ENCODE data around the gene CACNB4. TPM values are rescaled to one million over a fixed set of nuclear protein-coding genes. Genes with fewer than 3 reads are reported as not detected.

Gene CACNB4
- total and polyA plus RNA-seq, 2 of the 4 experiments (the other 2 are of a cell fraction): 0.12 to 0.36 TPM

- Histone ChIP-seq H3K9me1 (ENCODE audit: insufficient read depth, low read length) (no peaks in the 10 kb centered on the region), H3K27ac (ENCODE audit: insufficient read depth, low read length) (no peak overlapping the region), H3K9me3 (ENCODE audit: control insufficient read depth, insufficient read depth, low read length) (no peaks in the 10 kb centered on the region), H4K91ac (ENCODE audit: insufficient read depth, low read depth, low read length) (no peak overlapping the region), H4K5ac (ENCODE audit: low read depth, low read length) (no peak overlapping the region), H3K18ac (ENCODE audit: low read depth, low read length) (no peak overlapping the region), H3K4me1 (ENCODE audit: control insufficient read depth, insufficient read depth, low read length) (peaks cover 3% of the 10 kb centered on the region; the same call in 1 of the 2 replicates), H3K79me1 (ENCODE audit: low read depth in 1 of 2, low read length in 2 of 2) (no peaks in the 10 kb centered on the region), H3K4me2 (ENCODE audit: low read depth, low read length) (no peak overlapping the region), H4K8ac (ENCODE audit: low read depth in 2 of 2, low read length in 2 of 2) (no peak overlapping the region), H3K23ac (ENCODE audit: low read depth, low read length) (no peak overlapping the region), H2BK20ac (ENCODE audit: low read depth, low read length) (no peak overlapping the region), H3K56ac (ENCODE audit: extremely low read depth, insufficient read depth, low read length) (no peak overlapping the region), H2BK5ac (ENCODE audit: low read depth, low read length, poor library complexity, severe bottlenecking) (no peak overlapping the region), H3K27me3 (ENCODE audit: control insufficient read depth, insufficient read depth, low read length) (peaks cover 39% of the 10 kb centered on the region), H2AFZ (replicated peaks; ENCODE audit: low read length, poor library complexity) (no peak overlapping the region), H3K4ac (ENCODE audit: low read depth, low read length) (no peak overlapping the region), H2BK15ac (ENCODE audit: low read depth, low read length) (no peak overlapping the region), H2AK9ac (replicated peaks; ENCODE audit: low read depth, low read length, poor library complexity) (no peak overlapping the region), H3K4me3 (ENCODE audit: insufficient read depth, low read depth, low read length) (no peak overlapping the region), H2AK5ac (ENCODE audit: low read depth, low read length) (no peak overlapping the region), H2BK120ac (ENCODE audit: low read depth, low read length) (no peak overlapping the region), H3K14ac (replicated peaks; ENCODE audit: low read depth, low read length) (no peak overlapping the region), H3K36me3 (ENCODE audit: control insufficient read depth, insufficient read depth, low read length) (no peaks in the 10 kb centered on the region), H3K9ac (ENCODE audit: low read depth, low read length) (no peak overlapping the region), H4K20me1 (ENCODE audit: insufficient read depth, low read length) (no peaks in the 10 kb centered on the region)
- dilution Hi-C loops (cut with HindIII; ENCODE audit: low sequenced_read_pairs, unreplicated experiment) (no loop called here), intact Hi-C loops (cut with micrococcal nuclease) (no loop called here), in situ Hi-C loops (cut with MboI; ENCODE audit: low sequenced_read_pairs) (no loop called here)
- no CpG with 5 or more reads among the region's 2 CpGs for WGBS, 2 experiments (ENCODE audit: extremely low coverage in 2 of 2, insufficient read length in 1 of 2)
- CTCF ChIA-PET: no interaction called here
- TF ChIP-seq MXI1 (IDR thresholded peaks at IDR 0.05; ENCODE audit: borderline replicate concordance, low read depth, low read length): no peak
- TF ChIP-seq SMC3 (IDR thresholded peaks at IDR 0.05; ENCODE audit: low read depth, low read length): no peak
- no peak for TF ChIP-seq RFX5 (IDR thresholded peaks at IDR 0.05; ENCODE audit: low read depth, low read length)
- TF ChIP-seq CEBPB (IDR thresholded peaks at IDR 0.05; ENCODE audit: low read depth, low read length): no peak
- TF ChIP-seq USF2 (IDR thresholded peaks at IDR 0.05; ENCODE audit: low read depth, low read length): no peak
- no peak for TF ChIP-seq POLR2A (IDR thresholded peaks at IDR 0.05; ENCODE audit: low read depth, low read length)
- no peak for TF ChIP-seq MAZ (IDR thresholded peaks at IDR 0.05; ENCODE audit: borderline replicate concordance, low read depth, low read length)
- no peak for TF ChIP-seq FOS (IDR thresholded peaks at IDR 0.05; ENCODE audit: low read depth, low read length)
- TF ChIP-seq BHLHE40 (IDR thresholded peaks at IDR 0.05; ENCODE audit: low read depth, low read length): no peak
- TF ChIP-seq RCOR1 (IDR thresholded peaks at IDR 0.05; ENCODE audit: insufficient replicate concordance, low read length): no peak
- no peak for TF ChIP-seq RAD21 (IDR thresholded peaks at IDR 0.05; ENCODE audit: low read length)
- TF ChIP-seq CHD1 (IDR thresholded peaks at IDR 0.05; ENCODE audit: low read depth, low read length): no peak
- TF ChIP-seq ELK1 (IDR thresholded peaks at IDR 0.05; ENCODE audit: borderline replicate concordance, low read depth, low read length): no peak
- no peak for TF ChIP-seq MAFK (IDR thresholded peaks at IDR 0.05; ENCODE audit: low read depth, low read length)
- TF ChIP-seq CTCF (conservative IDR thresholded peaks at IDR 0.05; ENCODE audit: low read depth, low read length): no peak
- ATAC-seq (ENCODE audit: low read depth): no peak
- no TSS peak for BruUV-seq (replicated peaks)
- POLR2A ChIA-PET (ENCODE audit: unreplicated experiment): no interaction called here
- DNase-seq: no peak
Observed at GRCh38 chr2:152100961-152101360, 2.1 kb upstream of the CACNB4 start.
